ENCODE measurements around the gene CHST11.
"Not testable (repeated sequence)": the region's sequence is repeated elsewhere in the genome, so short reads cannot be mapped to it uniquely, and the experiment has no call there.

CHST11 gene

GRCh38 chr12:104604070-104604994, 147.6 kb downstream of the CHST11 start:
- DNase-seq (ENCODE audit: low read depth): peak; percentile 30

GRCh38 chr12:104604995-104605675, 148.4 kb downstream of the CHST11 start:
- no peak for DNase-seq (ENCODE audit: low read depth)

GRCh38 chr12:104605685-104606084, 148.9 kb downstream of the CHST11 start:
- DNase-seq (ENCODE audit: low read depth): no peak

GRCh38 chr12:104608998-104609397, 152.2 kb downstream of the CHST11 start:
- no peak for DNase-seq (ENCODE audit: low read depth)

- no peak for DNase-seq (ENCODE audit: low read depth)
Observed at GRCh38 chr12:104609445-104609844, 152.7 kb downstream of the CHST11 start.

- no peak for DNase-seq (ENCODE audit: low read depth)
Observed at GRCh38 chr12:104610513-104611235, 153.9 kb downstream of the CHST11 start.

- DNase-seq (ENCODE audit: low read depth): no peak
Observed at GRCh38 chr12:104611671-104612070, 154.9 kb downstream of the CHST11 start.

- DNase-seq (ENCODE audit: low read depth): not testable (repeated sequence)
Observed at GRCh38 chr12:104613372-104613771, 156.6 kb downstream of the CHST11 start.

- no peak for DNase-seq (ENCODE audit: low read depth)
Observed at GRCh38 chr12:104615048-104615561, 158.4 kb downstream of the CHST11 start.

GRCh38 chr12:104618691-104619090, 161.9 kb downstream of the CHST11 start:
- DNase-seq (ENCODE audit: low read depth): no peak

- DNase-seq (ENCODE audit: low read depth): no peak
Observed at GRCh38 chr12:104619305-104619704, 162.6 kb downstream of the CHST11 start.

- no peak for DNase-seq (ENCODE audit: low read depth)
Observed at GRCh38 chr12:104620837-104621531, 164.2 kb downstream of the CHST11 start.

GRCh38 chr12:104622928-104623327, 166.2 kb downstream of the CHST11 start:
- DNase-seq (ENCODE audit: low read depth): no peak

- DNase-seq (ENCODE audit: low read depth): no peak
Observed at GRCh38 chr12:104623883-104624282, 167.1 kb downstream of the CHST11 start.

- DNase-seq (ENCODE audit: low read depth): no peak
Observed at GRCh38 chr12:104624529-104624928, 167.8 kb downstream of the CHST11 start.

- DNase-seq (ENCODE audit: low read depth): no peak
Observed at GRCh38 chr12:104626069-104626837, 169.5 kb downstream of the CHST11 start.

- no peak for DNase-seq (ENCODE audit: low read depth)
Observed at GRCh38 chr12:104627231-104627989, 170.7 kb downstream of the CHST11 start.

GRCh38 chr12:104627990-104628830, 171.5 kb downstream of the CHST11 start:
- no peak for DNase-seq (ENCODE audit: low read depth)

- DNase-seq (ENCODE audit: low read depth): no peak
Observed at GRCh38 chr12:104628831-104629135, 172.0 kb downstream of the CHST11 start.

All from activated T-helper 9 cell treated with anti-CD3 and anti-CD28 coated beads, Interleukin-2, amount 50 U/mL, for 16 hours (primary cell).